GM19025 (cell line): ENCODE data around the gene EIPR1.
"Not testable (repeated sequence)": the region's sequence is repeated elsewhere in the genome, so short reads cannot be mapped to it uniquely, and the experiment has no call there.

Experiments used
- ATAC-seq: cut with Tn5 transposase; IDR thresholded peaks from one replicate; pipeline ENCODE4 v1.9.1; 2021; ENCODE audit warnings: mild to moderate bottlenecking, low read depth, moderate library complexity; ENCODE audit not compliant: unreplicated experiment

The EIPR1 gene

DNA sequence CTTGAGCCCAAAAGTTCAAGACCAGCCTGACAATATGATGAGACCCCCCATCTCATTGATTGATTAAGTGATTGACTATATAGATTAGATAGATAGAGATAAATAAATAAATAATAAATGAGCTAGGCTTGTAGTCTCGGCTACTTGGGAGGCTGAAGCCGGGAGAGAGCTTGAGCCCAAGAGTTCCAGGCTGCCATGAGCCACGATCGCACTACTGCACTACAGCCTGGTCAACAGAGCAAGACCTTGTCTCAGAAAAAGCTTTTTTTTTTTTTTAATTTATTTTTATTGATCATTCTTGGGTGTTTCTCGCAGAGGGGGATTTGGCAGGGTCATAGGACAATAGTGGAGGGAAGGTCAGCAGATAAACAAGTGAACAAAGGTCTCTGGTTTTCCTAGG, 12.4 kb downstream of the EIPR1 start:
- no peak for ATAC-seq

DNA sequence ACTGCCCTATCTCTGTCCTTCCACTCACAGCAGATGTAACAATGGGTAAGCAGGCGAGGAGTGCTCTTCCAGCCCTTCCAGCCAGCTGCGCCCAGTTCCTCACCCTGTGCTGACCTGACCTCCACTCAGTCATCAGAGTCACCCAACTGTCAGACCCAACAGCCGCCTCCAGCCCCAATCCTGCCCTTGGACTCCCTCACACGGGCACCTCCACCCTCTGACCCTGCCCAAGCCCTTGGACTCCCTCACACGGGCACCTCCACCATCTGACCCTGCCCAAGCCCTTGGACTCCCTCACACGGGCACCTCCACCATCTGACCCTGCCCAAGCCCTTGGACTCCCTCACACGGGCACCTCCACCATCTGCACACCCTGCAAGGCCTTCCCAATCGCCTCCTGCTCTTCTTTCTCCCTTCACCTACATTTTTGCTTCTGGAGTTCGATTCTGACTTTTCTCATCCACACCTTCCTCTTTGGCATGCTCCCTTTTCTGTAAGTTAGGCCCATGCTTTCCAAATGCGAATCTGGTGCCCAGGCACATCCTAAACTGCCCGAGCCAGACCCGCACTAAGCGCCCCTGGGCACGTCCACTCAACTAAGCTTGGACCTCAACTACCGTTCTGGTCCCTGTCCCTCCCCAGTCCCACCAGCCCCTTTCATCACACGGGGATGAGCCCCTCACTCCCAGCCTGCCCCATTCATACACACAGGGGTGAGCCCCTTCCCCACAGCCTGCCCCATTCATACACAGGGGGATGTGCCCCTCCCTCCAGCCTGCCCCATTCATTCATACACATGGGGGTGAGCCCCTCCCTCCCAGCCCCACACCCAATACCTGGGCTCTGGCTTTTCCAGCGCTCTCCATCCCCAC, 15.9 kb downstream of the EIPR1 start:
- no peak for ATAC-seq

DNA sequence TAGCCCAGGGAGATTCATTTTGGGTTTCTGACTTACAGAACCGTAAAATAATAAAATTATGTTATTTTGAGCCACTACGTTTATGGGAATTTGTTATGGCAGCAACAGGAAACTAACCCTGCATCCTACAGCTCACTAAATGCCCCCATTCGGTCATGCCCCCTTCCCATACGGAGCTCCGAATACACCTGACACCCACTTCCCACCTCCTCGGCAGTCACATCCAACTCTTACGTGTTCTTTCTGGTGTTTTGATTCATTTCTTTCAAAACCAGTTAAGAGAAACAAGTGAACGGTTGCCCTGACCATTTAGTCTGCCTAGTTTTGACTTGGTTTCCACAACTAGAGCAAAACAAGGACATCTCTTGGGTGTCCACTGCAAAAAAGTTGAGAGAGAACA, 19.7 kb downstream of the EIPR1 start:
- ATAC-seq = no peak

DNA sequence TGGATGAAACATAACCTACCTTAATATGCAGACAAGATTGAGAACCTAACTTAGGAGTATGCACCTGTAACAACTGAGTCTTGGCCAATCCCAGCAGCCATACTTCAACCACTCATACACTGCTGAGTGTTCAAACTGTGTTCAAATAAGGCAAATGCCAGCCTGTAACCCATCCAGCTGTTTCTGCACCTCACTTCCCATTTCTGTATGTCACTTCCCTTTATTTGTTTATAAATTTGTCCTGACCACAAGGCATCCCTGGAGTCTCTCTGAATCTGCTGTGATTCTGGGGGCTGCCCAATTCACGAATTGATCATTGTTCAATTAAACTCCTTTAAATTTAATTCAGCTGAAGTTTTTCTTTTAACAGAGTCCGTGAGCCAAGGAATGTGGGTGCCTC, 20.2 kb downstream of the EIPR1 start:
- ATAC-seq = not testable (repeated sequence)

DNA sequence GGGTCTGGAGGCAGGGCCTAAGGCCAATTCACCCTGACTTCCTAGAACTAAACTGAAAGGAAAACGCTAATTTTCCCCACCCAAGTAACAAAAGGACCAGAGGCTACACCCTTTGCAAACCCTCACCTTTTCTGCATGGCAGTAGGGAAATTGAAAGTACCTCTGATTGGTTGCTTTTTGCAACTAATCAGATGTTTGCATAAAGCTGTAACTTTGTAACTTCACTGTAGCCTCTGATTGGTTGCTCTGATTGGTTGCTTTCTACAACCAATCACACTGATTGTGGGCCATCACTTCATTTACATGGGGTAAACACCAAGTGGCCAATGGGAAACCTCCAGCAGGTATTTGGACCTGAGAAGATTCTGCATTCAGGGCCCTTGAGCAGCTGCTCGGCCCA, 20.8 kb downstream of the EIPR1 start:
- ATAC-seq = no peak

DNA sequence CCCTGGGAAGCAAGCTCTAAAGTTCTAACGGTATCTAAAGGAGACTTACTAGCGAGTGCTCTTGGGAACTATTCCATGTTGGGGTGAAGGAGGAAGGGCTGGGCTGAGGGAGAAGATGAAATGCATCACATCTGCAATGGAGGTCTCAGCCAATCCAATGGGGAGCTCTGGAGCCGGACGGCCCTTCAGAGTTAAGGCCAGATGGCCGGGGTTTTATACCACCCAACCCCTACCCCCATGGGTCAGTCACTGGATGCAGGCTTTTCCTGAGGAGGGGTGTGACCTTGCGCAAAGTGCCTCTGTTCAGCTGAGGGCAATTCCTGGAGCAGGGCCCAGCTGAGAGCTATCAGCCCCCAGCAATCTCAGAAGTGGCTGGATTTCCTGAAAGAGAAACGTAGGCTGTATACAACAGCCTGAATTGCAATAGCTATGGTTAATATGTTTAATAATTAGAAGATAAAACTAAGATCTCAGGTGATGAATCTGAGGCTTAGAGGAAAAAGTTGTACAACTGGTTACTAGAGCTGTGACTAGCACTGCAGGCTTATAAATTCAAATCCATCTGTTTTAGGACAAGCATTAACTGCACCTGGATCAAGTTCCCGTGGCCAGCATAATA, 21.6 kb downstream of the EIPR1 start:
- no peak for ATAC-seq

DNA sequence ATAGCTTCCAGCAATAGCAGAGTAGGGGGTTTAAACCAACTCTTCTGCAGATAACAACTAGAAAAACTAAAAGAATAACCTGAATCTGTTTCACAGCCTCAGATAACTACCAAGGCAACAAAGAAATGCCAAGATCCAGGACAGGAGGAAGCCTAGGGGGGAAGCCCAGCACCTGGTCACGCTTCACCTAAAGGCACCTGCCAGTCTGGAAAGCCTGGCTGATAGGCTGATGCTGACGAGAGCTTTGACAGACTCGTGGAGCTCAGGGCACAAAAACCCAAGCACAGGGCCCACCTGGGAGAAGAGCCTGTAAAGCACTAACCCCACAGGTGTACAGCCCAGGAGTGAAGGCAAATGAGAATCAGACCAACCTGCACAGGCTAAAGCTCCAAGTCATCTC, 22.6 kb downstream of the EIPR1 start:
- ATAC-seq = no peak

DNA sequence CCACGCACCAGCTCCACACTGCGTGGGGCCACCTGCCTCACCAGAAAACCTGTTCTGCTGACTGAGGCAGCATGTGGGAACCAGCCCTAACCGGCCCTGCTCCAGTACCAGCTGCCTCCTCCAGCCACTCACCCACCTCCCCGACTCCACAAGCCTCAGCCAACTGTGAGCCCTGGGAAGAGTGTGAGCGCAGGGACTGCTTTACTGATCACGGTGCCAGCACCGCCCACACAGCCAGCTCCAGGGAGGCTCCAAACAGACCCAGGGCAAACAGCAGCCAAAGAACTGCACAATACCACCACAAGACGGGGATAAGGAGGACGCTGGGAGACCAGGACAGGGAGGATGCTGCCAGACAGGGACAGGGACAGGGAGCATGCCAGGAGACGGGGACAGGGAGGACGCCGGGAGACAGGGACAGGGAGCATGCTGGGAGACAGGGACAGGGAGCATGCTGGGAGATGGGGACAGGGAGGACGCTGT, 28.4 kb downstream of the EIPR1 start:
- no peak for ATAC-seq

DNA sequence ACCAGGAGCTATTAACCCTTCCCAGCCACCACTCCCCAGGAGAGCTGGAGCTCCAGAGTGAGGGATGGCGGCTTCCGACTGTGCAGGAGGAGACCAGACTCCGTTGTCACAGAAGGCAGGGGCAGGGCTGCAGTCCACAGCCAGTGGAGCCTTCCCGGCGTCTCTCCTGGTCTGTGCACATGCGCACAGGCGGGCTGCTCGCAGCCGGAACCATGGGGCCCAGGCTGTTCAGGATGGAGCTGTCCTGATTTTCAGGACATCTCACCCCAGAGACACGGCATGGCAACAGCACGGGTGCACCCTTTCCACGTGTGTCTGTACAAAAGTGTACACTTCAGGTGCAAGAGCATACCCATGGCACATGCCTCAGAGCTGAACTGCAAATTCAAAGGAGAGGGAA, 28.9 kb downstream of the EIPR1 start:
- no peak for ATAC-seq

DNA sequence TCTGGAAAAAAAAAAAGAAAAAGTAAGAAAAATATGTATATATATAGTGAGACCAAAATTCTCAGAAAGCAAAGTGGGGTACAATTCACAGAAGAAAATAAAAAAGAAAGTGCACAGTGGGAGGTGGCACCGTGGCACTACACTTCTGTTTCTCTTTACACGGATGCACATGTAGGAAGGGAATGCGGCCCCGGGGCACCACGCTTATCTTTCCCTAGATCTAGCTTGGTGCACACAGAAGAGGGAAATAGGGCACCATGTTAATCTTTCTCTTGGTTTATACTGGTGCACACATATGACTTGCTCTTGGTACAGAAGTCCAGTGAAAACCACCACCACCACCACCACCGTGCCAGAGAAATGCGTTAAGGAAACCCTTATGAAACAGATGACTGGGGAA, 32.0 kb downstream of the EIPR1 start:
- ATAC-seq = no peak

DNA sequence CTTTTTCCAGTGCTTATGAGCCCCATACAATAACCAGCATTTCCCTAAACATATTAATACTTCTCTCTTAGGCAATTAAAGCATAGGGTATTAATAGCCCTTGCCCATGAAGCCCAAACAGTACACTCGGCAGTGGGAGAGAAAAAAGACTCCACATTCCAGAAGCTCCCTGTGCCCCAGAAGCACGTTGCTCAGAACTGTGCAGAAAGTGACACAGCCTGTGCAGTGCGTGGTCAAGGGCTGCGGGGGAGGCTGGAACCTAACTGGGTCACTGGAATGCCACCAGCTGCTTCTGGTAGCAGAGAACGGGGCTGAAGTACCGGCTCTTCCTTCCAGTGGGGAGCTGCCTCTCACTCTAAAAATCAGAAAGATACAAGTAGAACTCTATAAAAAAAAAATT, 32.7 kb downstream of the EIPR1 start:
- no peak for ATAC-seq

DNA sequence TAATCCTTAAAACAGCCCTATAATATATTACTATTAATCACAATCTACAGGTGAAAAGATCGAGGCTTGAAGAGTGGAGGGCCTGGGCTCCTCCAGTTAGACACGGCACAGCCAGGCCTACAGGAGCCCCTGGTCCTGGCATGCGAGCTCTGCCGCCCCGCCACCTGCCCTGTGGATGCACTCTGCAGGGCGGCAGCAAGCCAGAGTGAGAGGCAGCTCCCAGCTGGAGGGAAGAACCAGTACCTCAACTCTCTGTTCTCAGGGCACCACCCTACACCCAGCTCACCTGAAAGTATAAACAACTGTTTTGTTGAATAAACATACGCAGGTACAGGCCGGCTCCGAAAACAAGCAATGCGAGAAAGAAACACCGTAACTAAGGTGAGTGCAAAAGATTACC, 34.6 kb downstream of the EIPR1 start:
- ATAC-seq = no peak

DNA sequence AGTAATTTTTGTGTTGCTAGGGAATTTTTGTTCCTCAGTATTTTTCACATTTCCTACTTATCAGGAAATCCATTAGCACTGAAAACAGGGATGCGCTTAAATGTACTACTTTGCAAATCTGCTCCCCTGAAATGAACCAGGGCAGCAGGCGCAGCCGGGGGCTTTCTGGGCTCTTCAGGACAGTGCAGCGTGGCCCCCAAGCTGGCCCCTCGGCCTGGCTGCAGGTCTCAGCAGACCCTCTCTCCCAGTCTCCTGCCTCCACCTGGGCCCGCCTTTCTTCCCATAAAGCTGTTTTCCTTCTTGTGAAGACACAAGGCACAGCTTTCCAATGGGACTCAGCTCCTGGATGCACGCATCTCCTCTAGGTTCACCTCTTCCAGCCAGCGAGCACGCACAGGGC, 35.3 kb downstream of the EIPR1 start:
- ATAC-seq = no peak

DNA sequence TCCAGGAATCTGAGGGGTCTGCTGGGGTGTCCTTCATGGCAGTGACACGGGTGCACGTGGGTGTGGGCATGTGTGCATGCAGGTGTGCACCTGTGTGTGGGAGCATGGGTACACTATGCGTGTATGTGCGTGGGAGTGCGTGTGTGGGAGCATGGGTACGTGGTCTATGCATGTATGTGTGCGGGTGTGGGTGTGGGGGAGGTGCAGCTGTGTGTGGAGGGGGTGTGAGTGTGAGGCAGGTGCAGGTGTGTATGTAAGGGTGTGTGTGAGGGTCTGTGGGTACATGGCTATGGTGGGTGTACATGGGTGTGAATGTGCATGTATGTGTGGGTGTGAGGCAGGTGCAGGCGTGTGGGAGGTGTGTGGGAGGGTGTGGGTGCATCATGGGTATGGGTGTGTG, 36.3 kb downstream of the EIPR1 start:
- no peak for ATAC-seq

DNA sequence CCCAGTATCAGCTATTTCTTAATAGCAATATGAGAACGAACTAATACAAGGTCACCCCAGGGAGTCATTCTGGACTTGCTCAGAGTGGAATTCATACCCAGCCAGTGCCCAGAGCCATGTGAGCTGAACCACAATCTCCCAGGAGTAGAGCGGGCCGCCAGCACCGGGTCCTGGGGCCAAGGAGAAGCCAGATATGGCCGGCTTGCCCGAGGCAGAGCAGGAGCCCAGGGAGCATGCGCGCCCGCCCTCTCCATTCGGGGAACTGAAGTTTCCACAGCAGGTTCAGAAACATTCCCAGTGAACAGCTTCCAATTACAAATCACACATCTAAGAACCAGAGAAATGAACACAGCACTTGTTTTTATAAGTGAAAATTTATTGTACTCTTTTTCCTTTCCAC, 37.5 kb downstream of the EIPR1 start:
- no peak for ATAC-seq

DNA sequence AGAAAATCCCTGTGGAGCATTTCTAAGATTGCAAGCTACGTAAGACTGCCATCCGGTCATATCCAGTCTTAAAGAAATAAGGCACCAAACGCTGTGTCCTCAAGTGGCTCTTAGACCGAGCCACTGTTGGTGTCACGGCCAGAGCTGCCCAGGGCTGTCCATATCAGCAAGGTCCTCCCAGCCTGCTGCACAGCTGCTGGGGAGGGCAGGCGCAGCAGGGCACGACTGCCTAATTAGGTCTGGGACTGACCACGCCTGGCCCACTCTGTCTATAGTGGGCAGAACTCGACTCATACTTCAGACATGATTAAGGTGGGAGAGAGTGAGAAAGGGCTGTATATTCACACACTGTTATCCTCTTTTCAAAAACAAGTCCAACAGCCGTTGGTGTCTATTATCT, 39.3 kb downstream of the EIPR1 start:
- ATAC-seq = no peak

DNA sequence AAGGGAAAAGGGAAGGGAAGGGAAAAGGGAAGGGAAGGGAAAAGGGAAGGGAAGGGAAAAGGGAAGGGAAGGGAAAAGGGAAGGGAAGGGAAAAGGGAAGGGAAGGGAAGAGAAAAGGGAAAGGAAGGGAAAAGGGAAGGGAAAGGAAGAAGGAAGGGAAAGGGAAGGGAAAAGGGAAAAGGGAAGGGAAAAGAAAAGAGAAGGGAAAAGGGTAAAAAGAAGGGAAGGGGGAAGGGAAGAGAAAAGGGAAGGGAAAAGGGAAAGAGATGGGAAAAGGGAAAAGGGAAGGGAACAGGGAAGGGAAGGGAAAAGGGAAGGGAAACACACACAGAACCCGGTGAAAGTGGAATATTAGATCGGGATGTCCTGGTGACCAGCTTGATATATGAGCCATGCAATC, 40.8 kb downstream of the EIPR1 start:
- ATAC-seq = no peak

DNA sequence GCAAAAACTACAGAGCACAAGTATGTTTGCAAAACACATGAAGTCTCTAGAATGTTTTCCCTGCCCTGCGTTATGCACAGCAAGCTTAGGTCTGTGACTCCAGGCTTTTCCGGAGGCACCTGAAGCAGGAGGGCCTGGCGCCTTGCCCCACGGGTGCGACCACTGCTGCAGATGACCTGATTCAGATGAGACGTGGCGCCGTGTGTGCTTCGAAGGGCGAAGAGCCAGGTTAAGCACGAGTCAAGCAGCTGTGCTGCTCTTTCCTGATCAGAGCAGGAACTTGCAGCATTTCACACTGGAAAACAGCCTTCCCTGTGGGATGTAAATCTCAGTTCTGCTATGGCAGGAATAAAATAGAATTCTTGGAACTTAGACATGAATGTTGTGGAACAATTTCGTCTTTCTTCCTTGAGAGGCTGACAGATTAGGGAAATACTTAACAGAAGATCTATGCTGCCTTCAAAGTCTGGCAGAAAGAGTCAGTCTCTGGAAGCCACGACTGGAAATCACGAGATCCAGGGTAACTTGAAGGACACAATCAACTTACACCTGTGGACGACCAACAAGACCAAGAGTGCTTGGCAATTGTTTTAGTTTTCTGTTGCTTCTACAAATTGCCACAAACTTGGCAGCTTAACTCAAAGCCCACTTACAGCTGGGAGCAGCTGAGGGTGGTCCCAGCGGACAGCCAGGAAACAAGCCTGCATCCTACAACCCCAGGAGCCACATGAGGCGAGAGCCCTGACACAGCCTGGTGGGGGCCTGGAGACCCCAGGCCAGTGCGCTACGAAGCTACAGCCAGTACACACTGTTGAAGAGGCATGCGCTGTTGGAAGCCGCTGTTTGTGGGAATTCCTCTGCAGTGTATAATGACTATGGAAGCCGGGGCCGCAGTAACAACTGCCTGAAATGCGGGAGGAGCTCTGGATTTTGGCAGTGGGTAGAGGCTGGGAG, 42.9 kb downstream of the EIPR1 start:
- ATAC-seq = no peak

DNA sequence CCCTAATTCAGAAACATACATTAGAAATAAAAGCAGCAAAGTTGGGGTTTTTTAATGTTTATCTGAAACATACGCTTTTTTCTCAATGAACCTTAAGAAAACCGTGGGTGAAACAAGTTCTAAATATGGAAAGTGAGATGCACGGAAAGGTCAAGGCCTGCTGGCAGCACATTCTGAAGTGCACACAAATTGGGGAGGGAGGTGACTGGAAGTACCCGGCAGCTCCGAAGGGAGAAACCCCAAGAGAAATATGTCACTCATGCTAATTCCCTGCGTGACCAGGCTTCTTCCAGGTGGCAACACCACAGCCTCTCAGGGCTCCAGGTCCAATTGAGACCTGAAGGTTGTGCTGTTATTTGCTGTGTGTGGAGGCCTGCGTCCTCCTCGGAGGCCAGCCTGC, 45.5 kb downstream of the EIPR1 start:
- no peak for ATAC-seq

DNA sequence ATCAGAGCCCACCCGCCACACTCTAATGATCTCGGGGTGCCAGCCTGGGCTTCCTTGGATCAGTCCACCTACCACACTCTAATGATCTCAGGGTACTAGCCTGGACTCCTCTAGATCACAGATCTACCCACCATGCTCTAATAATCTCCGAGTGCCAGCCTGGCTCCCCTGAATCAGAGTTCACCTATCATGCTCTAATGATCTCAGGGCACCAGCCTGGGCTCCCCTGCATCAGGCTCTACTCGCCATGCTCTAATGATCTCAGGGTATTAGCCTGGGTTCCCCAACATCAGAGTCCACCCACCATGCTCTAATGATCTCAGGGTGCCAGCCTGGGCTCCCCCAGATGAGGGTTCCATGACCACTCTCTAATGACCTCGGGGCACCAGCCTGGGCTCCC, 48.1 kb downstream of the EIPR1 start:
- no peak for ATAC-seq

DNA sequence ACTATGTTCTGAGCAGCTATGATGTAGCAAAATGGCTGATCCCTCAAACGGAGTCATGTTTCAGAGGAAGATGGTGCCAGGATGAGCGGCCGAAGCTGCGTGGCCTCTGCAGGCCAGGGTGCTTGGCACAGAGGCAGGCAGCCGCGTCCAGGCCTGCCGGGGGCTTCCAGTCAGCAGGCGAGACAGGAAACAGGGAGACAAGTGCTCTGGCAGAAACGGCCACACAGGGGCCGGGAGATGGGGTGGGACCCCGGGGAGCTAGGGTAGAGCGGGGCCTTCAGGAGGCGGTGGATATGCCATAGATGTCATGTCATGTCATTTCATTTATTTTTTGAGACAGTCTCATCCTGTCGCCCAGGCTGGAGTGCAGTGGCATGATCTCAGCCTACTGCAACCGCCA, 50.7 kb downstream of the EIPR1 start:
- no peak for ATAC-seq
